ENCODE measurements around the gene TFDP2. TPM values are rescaled to one million over a fixed set of nuclear protein-coding genes. Genes with fewer than 3 reads are reported as not detected.

Gene TFDP2
- total RNA-seq, 1 donor from 2014 or later = 41.3 TPM

- Histone ChIP-seq H3K4me3 (no peak overlapping the region), H3K9me3 (no peaks in the 10 kb centered on the region), H3K27ac (no peak overlapping the region), H3K36me3 (no peaks in the 10 kb centered on the region), H3K27me3 (ENCODE audit: low read depth) (no peaks in the 10 kb centered on the region), H3K4me1 (no peaks in the 10 kb centered on the region)
- no peak for TF ChIP-seq CTCF (IDR thresholded peaks at IDR 0.05)
- intact Hi-C loops (cut with DNase I) = no loop called here
- no peak for ATAC-seq
- DNase-seq = no peak
These were observed 14.5 kb downstream of the TFDP2 start for GRCh38 chr3:142134799-142135325.

GRCh38 chr3:142129516-142130171, 19.7 kb downstream of the TFDP2 start:
- Histone ChIP-seq H3K27ac (no peak overlapping the region), H3K4me1 (no peaks in the 10 kb centered on the region), H3K4me3 (no peak overlapping the region), H3K36me3 (no peaks in the 10 kb centered on the region), H3K27me3 (ENCODE audit: low read depth) (no peaks in the 10 kb centered on the region), H3K9me3 (no peaks in the 10 kb centered on the region)
- no peak for ATAC-seq
- DNase-seq = no peak
- no peak for TF ChIP-seq CTCF (IDR thresholded peaks at IDR 0.05)
- intact Hi-C loops (cut with DNase I) = no loop called here

- H3K27me3 ChIP-seq (ENCODE audit: low read depth) = no peaks in the 10 kb centered on the region
- TF ChIP-seq CTCF (IDR thresholded peaks at IDR 0.05) = no peak
- H3K9me3 ChIP-seq = no peaks in the 10 kb centered on the region
- H3K4me3 ChIP-seq = no peak overlapping the region
- no peaks in the 10 kb centered on the region for H3K36me3 ChIP-seq
- DNase-seq (no peak), ATAC-seq (no peak)
- no peaks in the 10 kb centered on the region for H3K4me1 ChIP-seq
- intact Hi-C loops (cut with DNase I) = no loop called here
- no peak overlapping the region for H3K27ac ChIP-seq
These were observed 21.2 kb downstream of the TFDP2 start for GRCh38 chr3:142127941-142128658.

GRCh38 chr3:142124243-142124642, 25.1 kb downstream of the TFDP2 start:
- DNase-seq (no peak), ATAC-seq (no peak)
- Histone ChIP-seq H3K4me3 (no peak overlapping the region), H3K27me3 (ENCODE audit: low read depth) (no peaks in the 10 kb centered on the region), H3K9me3 (no peaks in the 10 kb centered on the region), H3K36me3 (no peaks in the 10 kb centered on the region), H3K4me1 (no peaks in the 10 kb centered on the region), H3K27ac (no peak overlapping the region)
- intact Hi-C loops (cut with DNase I) = no loop called here
- TF ChIP-seq CTCF (IDR thresholded peaks at IDR 0.05) = no peak

GRCh38 chr3:142120707-142121106, 28.6 kb downstream of the TFDP2 start:
- DNase-seq (no peak), ATAC-seq (no peak)
- no peaks in the 10 kb centered on the region for H3K36me3 ChIP-seq
- no peak for TF ChIP-seq CTCF (IDR thresholded peaks at IDR 0.05)
- intact Hi-C loops (cut with DNase I) = no loop called here
- H3K27me3 ChIP-seq (ENCODE audit: low read depth) = no peaks in the 10 kb centered on the region
- no peaks in the 10 kb centered on the region for H3K9me3 ChIP-seq
- H3K4me3 ChIP-seq = no peak overlapping the region
- H3K27ac ChIP-seq = no peak overlapping the region
- peaks cover 5% of the 10 kb centered on the region for H3K4me1 ChIP-seq
